HFFc6 (cell line): ENCODE results near the gene ADNP2. TPM values are rescaled to one million over a fixed set of nuclear protein-coding genes. Genes with fewer than 3 reads are reported as not detected.
"Not testable (repeated sequence)": the region's sequence is repeated elsewhere in the genome, so short reads cannot be mapped to it uniquely, and the experiment has no call there.

ENCODE experiments used
- DNase-seq: peaks from one replicate; pipeline ENCODE4 v3.0.0-alpha.2; 2018
- H3K27ac Mint-ChIP-seq: 2 replicates; pipeline ENCODE4 v1.8.0; 2020; ENCODE audit warnings: mild to moderate bottlenecking, mixed read lengths
- H3K27me3 Mint-ChIP-seq: 2 replicates; pipeline ENCODE4 v1.8.0; 2021; ENCODE audit warnings: mild to moderate bottlenecking, moderate library complexity, mixed read lengths; ENCODE audit not compliant: insufficient read depth
- H3K36me3 Mint-ChIP-seq: 2 replicates; pipeline ENCODE4 v1.8.0; 2021; ENCODE audit warnings: low read depth, mixed read lengths
- H3K4me1 Mint-ChIP-seq: 2 replicates; pipeline ENCODE4 v1.8.0; 2020; ENCODE audit warnings: low read depth, mixed read lengths
- H3K4me3 Mint-ChIP-seq: 2 replicates; pipeline ENCODE4 v1.8.0; 2020; ENCODE audit warnings: mild to moderate bottlenecking, moderate library complexity, mixed read lengths
- H3K9me3 Mint-ChIP-seq: 2 replicates; pipeline ENCODE4 v1.8.0; 2020; ENCODE audit warnings: mild to moderate bottlenecking, mixed read lengths
- total RNA-seq, 6 experiments: library from RNA; stranded (reverse); fragmentation: NEBNext Ultra II Directional; extraction: Animal tissue kit (Norgen Biotek cat#: 25700); gene quantifications; 2 replicates in 1 of 6; 3 replicates in 5 of 6; pipeline ENCODE4 v1.2.3, GENCODE V29; 2021
- TF ChIP-seq, protein P1 (sequence below): fragments of 200-600 bp; sonication (generic); IDR thresholded peaks from 2 replicates; pipeline ENCODE4 v1.5.0; 2021; ENCODE audit warnings: antibody characterized with exemption, mild to moderate bottlenecking

The ADNP2 gene
- total RNA-seq, 6 experiments from 2014 or later = 11.5 to 15.6 (median 14.3) TPM

DNA sequence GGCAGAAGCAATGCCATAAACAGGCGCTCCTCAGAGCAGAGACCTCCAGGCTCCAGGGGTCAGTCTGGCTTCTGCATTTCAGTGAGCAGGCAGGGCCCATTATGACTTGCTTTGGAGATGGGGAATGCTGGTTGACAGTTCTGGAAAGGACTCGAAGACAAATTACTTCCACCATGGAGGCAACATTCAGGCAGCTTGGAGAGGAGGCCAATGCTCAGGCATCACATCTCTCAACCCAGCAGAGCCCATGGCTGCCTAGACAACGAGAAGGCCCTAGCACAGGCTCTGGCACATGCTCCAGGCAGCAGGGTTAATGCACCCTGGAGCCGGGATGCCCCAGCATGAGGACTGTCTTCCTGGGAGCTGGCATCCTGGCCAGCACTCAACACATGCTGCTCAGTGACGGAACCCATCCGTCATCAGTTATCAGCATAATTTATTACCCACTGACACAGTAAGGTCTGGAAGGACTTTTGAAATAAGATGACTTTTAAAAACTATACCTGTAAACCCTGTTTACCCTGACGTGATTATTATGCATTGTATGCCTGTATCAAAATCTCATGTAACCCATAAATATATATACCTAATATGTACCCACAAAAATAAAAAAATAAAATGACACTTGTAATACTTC is 52.8 kb downstream of the ADNP2 start:
- Mint-ChIP-seq H3K4me3 (no peak overlapping the region), H3K36me3 (peaks cover 37% of the 10 kb centered on the region), H3K27me3 (peaks cover 2% of the 10 kb centered on the region; the same call in 1 of the 2 replicates), H3K27ac (no peak overlapping the region), H3K9me3 (peaks cover 19% of the 10 kb centered on the region), H3K4me1 (no peaks in the 10 kb centered on the region)
- no peak for DNase-seq
- TF ChIP-seq, protein P1, sequence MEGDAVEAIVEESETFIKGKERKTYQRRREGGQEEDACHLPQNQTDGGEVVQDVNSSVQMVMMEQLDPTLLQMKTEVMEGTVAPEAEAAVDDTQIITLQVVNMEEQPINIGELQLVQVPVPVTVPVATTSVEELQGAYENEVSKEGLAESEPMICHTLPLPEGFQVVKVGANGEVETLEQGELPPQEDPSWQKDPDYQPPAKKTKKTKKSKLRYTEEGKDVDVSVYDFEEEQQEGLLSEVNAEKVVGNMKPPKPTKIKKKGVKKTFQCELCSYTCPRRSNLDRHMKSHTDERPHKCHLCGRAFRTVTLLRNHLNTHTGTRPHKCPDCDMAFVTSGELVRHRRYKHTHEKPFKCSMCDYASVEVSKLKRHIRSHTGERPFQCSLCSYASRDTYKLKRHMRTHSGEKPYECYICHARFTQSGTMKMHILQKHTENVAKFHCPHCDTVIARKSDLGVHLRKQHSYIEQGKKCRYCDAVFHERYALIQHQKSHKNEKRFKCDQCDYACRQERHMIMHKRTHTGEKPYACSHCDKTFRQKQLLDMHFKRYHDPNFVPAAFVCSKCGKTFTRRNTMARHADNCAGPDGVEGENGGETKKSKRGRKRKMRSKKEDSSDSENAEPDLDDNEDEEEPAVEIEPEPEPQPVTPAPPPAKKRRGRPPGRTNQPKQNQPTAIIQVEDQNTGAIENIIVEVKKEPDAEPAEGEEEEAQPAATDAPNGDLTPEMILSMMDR = no peak

DNA sequence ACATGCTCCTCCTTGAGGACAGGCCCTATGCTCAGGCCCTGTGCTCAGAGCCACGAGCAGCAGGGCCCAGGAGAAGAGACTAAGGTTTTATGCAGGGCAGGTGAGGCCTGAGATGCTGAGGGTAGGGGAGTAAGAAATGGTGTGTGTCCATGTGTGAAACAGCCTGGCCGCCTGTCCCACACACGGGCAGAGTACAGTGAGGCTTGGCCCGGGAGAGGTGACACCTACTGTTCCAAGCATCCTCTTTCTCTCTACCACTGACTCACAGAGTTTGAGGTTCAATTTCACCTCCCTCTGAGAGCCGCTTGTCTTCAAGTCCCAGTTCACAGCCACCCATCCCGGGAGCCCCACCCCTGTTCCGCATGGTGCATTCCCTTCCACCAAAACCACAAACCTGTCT is 54.1 kb downstream of the ADNP2 start:
- TF ChIP-seq, protein P1 = no peak
- Mint-ChIP-seq H3K4me3 (no peak overlapping the region), H3K36me3 (peaks cover 37% of the 10 kb centered on the region), H3K27me3 (peaks cover 2% of the 10 kb centered on the region; the same call in 1 of the 2 replicates), H3K9me3 (peaks cover 19% of the 10 kb centered on the region), H3K4me1 (peaks cover 1% of the 10 kb centered on the region), H3K27ac (no peak overlapping the region)
- no peak for DNase-seq

GRCh38 chr18:80164727-80165355 is 55.8 kb downstream of the ADNP2 start:
- peaks cover 37% of the 10 kb centered on the region for H3K36me3 Mint-ChIP-seq
- not testable (repeated sequence) for H3K4me3 Mint-ChIP-seq
- peaks cover 18% of the 10 kb centered on the region for H3K4me1 Mint-ChIP-seq

DNA sequence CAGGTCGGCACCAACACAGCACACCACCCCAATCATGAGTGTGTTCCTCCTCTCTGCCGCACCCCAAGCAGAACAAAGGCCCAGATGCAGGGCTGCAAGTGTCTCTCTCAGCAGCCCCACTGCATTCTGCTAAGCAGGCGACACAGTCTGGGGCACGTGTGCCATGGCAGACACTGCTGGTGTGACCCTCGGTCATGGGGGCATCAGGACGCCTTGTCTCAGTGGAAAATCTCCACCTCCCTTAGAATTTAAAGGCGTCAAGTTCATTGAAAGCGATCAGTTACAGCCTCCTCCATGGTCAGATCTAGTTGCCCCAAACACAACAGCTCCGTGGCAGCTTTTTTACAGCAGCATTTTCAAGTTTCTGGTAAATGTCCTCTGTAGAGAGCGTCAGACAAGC is 57.2 kb downstream of the ADNP2 start:
- DNase-seq = no peak
- TF ChIP-seq, protein P1 = no peak
- Mint-ChIP-seq H3K27ac (no peak overlapping the region), H3K27me3 (peaks cover 2% of the 10 kb centered on the region), H3K4me3 (no peak overlapping the region), H3K4me1 (peaks cover 25% of the 10 kb centered on the region), H3K36me3 (peaks cover 37% of the 10 kb centered on the region), H3K9me3 (peaks cover 19% of the 10 kb centered on the region)

More at GRCh38 chr18:80164727-80165355, 55.8 kb downstream of the ADNP2 start:
- H3K27me3 Mint-ChIP-seq, H3K27ac Mint-ChIP-seq, DNase-seq: not testable (repeated sequence)
- peaks cover 19% of the 10 kb centered on the region for H3K9me3 Mint-ChIP-seq

GRCh38 chr18:80166725-80167124 is 57.7 kb downstream of the ADNP2 start:
- Mint-ChIP-seq H3K27me3 (peaks cover 2% of the 10 kb centered on the region), H3K4me1 (peaks cover 30% of the 10 kb centered on the region), H3K9me3 (peaks cover 19% of the 10 kb centered on the region), H3K36me3 (peaks cover 36% of the 10 kb centered on the region), H3K4me3 (no peak overlapping the region), H3K27ac (no peak overlapping the region)
- no peak for DNase-seq
- TF ChIP-seq, protein P1 = no peak

DNA sequence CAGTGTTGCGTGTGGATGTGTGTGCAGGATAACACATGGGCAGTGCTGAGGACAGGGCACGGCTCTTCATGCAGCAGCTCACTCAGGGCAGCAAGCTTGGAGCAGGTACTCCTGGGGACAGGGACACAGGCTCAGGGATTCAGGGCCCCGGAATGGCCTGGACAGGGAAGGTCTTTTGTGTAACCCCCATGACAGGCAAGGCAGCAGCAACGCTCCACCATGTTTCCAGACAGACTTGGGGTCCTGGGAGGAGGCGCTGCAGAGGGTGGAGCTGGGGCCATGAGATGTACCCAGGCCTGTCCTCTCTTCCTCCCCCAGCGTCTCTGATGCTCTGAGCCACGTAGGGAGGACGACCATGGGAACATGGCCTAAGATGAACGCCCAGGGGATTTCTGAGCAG is 58.3 kb downstream of the ADNP2 start:
- Mint-ChIP-seq H3K36me3 (peaks cover 31% of the 10 kb centered on the region), H3K9me3 (peaks cover 19% of the 10 kb centered on the region)

More for the DNA sequence above, 58.3 kb downstream of the ADNP2 start:
- no peak overlapping the region for H3K4me3 Mint-ChIP-seq
- H3K27ac Mint-ChIP-seq = no peak overlapping the region
- DNase-seq = no peak
- peaks cover 2% of the 10 kb centered on the region for H3K27me3 Mint-ChIP-seq
- peaks cover 35% of the 10 kb centered on the region for H3K4me1 Mint-ChIP-seq
- TF ChIP-seq, protein P1 = no peak
